HepG2 (cell line): Measurements from ENCODE around the gene UBL7. TPM values are rescaled to one million over a fixed set of nuclear protein-coding genes. Genes with fewer than 3 reads are reported as not detected.
A peak's percentile ranks its signal among the peaks of the same experiment; 100 is the strongest.

Experiments used
- ATF1 ChIP-seq: IDR thresholded peaks from 2 replicates; pipeline ENCODE4 v1.6.1; 2016; ENCODE audit warnings: mild to moderate bottlenecking, control low read depth
- ATF4 ChIP-seq, 2 experiments: fragments of 450-650 bp in 1 of 2; sonication (generic) in 1 of 2; formaldehyde crosslinking; IDR thresholded peaks; 2 replicates each; pipeline versions ENCODE4 v1.5.0 to v1.8.0; 2020 to 2022; ENCODE audit warnings: mild to moderate bottlenecking in 1 of 2, missing genetic modification reagents in 1 of 2
- ELF3 ChIP-seq: IDR thresholded peaks from 2 replicates; pipeline ENCODE4 v1.6.1; 2016; ENCODE audit warnings: missing genetic modification reagents, missing compliant biosample characterization
- FOXA3 ChIP-seq: IDR thresholded peaks from 2 replicates; pipeline ENCODE4 v1.6.1; 2016; ENCODE audit warnings: missing genetic modification reagents, missing compliant biosample characterization
- HNF4A ChIP-seq: sonication (generic); formaldehyde crosslinking; IDR thresholded peaks from 2 replicates; pipeline ENCODE4 v1.4.0; 2020; ENCODE audit warnings: missing genetic modification reagents
- KLF11 ChIP-seq: IDR thresholded peaks from 2 replicates; pipeline ENCODE4 v1.6.1; 2016; ENCODE audit warnings: missing compliant biosample characterization
- MIER3 ChIP-seq: IDR thresholded peaks from 2 replicates; pipeline ENCODE4 v1.6.1; 2016; ENCODE audit warnings: missing compliant biosample characterization, borderline replicate concordance
- MXD4 ChIP-seq: IDR thresholded peaks from 2 replicates; pipeline ENCODE4 v1.6.1; 2016; ENCODE audit warnings: mild to moderate bottlenecking, missing biosample characterization, missing genetic modification reagents
- PBX2 ChIP-seq: IDR thresholded peaks from 2 replicates; pipeline ENCODE4 v1.6.1; 2016; ENCODE audit warnings: control low read depth
- SALL1 ChIP-seq: sonication (generic); formaldehyde crosslinking; IDR thresholded peaks from 2 replicates; pipeline ENCODE4 v1.8.0; 2022; ENCODE audit warnings: mild to moderate bottlenecking, missing genetic modification reagents
- SNRNP70 ChIP-seq: fragments of 200-400 bp; formaldehyde crosslinking; IDR thresholded peaks from 2 replicates; pipeline ENCODE4 v1.6.1; 2017; ENCODE audit warnings: mild to moderate bottlenecking, low read depth, low read length, moderate library complexity
- TBP ChIP-seq: sonication (generic); formaldehyde crosslinking; IDR thresholded peaks from 2 replicates; pipeline ENCODE4 v1.5.0; 2020; ENCODE audit warnings: missing genetic modification reagents
- ZFP82 ChIP-seq: sonication (generic); formaldehyde crosslinking; IDR thresholded peaks from 2 replicates; pipeline ENCODE4 v1.5.1; 2020; ENCODE audit warnings: mild to moderate bottlenecking, missing genetic modification reagents, borderline replicate concordance
- ZKSCAN5 ChIP-seq: sonication (generic); formaldehyde crosslinking; IDR thresholded peaks from 2 replicates; pipeline ENCODE4 v1.5.1; 2020; ENCODE audit warnings: mild to moderate bottlenecking, missing genetic modification reagents
- ZNF225 ChIP-seq: sonication (generic); formaldehyde crosslinking; IDR thresholded peaks from 2 replicates; pipeline ENCODE4 v1.4.0; 2020; ENCODE audit warnings: mild to moderate bottlenecking, missing genetic modification reagents
- ZNF350 ChIP-seq: sonication (generic); formaldehyde crosslinking; IDR thresholded peaks from 2 replicates; pipeline ENCODE4 v1.4.0; 2020; ENCODE audit warnings: mild to moderate bottlenecking, low read depth, missing genetic modification reagents, borderline replicate concordance
- ZNF451 ChIP-seq: sonication (generic); formaldehyde crosslinking; IDR thresholded peaks from 2 replicates; pipeline ENCODE4 v1.5.0; 2020; ENCODE audit warnings: mild to moderate bottlenecking, missing genetic modification reagents
- ZNF460 ChIP-seq: sonication (generic); formaldehyde crosslinking; IDR thresholded peaks from 2 replicates; pipeline ENCODE4 v1.5.1; 2020; ENCODE audit warnings: missing genetic modification reagents, mild to moderate bottlenecking, borderline replicate concordance
- ZNF558 ChIP-seq: sonication (generic); formaldehyde crosslinking; IDR thresholded peaks from 2 replicates; pipeline ENCODE4 v1.9.0; 2022; ENCODE audit warnings: mild to moderate bottlenecking, missing genetic modification reagents, borderline replicate concordance
- ZNF652 ChIP-seq: IDR thresholded peaks from 2 replicates; pipeline ENCODE4 v1.6.1; 2016; ENCODE audit warnings: low read depth, borderline replicate concordance
- ZNF710 ChIP-seq: sonication (generic); formaldehyde crosslinking; IDR thresholded peaks from 2 replicates; pipeline ENCODE4 v1.5.0; 2020; ENCODE audit warnings: mild to moderate bottlenecking, missing genetic modification reagents, borderline replicate concordance
- ZNF841 ChIP-seq: sonication (generic); formaldehyde crosslinking; IDR thresholded peaks from 2 replicates; pipeline ENCODE4 v1.8.1; 2023; ENCODE audit warnings: missing genetic modification reagents, borderline replicate concordance
- polyA plus RNA-seq, 8 experiments: library from polyadenylated mRNA; depleted of rRNA in 3 of 8; stranded (reverse) in 7 of 8; unstranded in 1 of 8; fragments of >200 nt; fragmentation: Illumina TruSeq in 4 of 8; extraction: Trizol in 4 of 8; gene quantifications; 2 replicates each; pipeline versions ENCODE4 v1.2.1 to v1.2.3, GENCODE V29; 2011 to 2016; ENCODE audit warnings: low read depth in 4 of 8, missing spikeins in 1 of 8, mixed read lengths in 1 of 8; ENCODE audit not compliant: insufficient read depth in 1 of 8
- total RNA-seq, 5 experiments: library from RNA; depleted of rRNA; stranded (reverse); fragments of >200 nt; fragmentation: Illumina TruSeq; extraction: Trizol; gene quantifications; 2 replicates each; pipeline ENCODE4 v1.2.3, GENCODE V29; 2016; ENCODE audit warnings: low read depth in 1 of 5

Gene UBL7
- total and polyA plus RNA-seq, 2 of the 13 experiments (the other 11 are each of a cell fraction or from before 2014, with no cell fraction given): 55.0 to 63.5 TPM

GRCh38 chr15:74442604-74443003, 18.4 kb downstream of the UBL7 start (continued):
- TF ChIP-seq ATF4 (CRISPR knock-in tag; IDR thresholded peaks at IDR 0.05) (no peak), ZNF652 (CRISPR knock-in tag) (no peak), ZNF841 (CRISPR knock-in tag) (no peak), ZNF710 (CRISPR knock-in tag) (0 out of 2 replicates have a peak, but pooled peaks have one; percentile 21), ZNF558 (0 out of 2 replicates have a peak, but pooled peaks have one; percentile 68), ZNF460 (CRISPR knock-in tag) (no peak), ZNF350 (CRISPR knock-in tag) (0 out of 2 replicates have a peak, but pooled peaks have one; percentile 5), ZNF225 (CRISPR knock-in tag) (no peak), TBP (CRISPR knock-in tag) (no peak), ZNF451 (CRISPR knock-in tag) (no peak), ZFP82 (CRISPR knock-in tag) (no peak), SALL1 (CRISPR knock-in tag) (no peak), SNRNP70 (no peak), ELF3 (CRISPR knock-in tag) (no peak), MIER3 (no peak), ZKSCAN5 (CRISPR knock-in tag) (0 out of 2 replicates have a peak, but pooled peaks have one; percentile 15), PBX2 (no peak), MXD4 (CRISPR knock-in tag) (no peak), FOXA3 (peak; percentile 18; the same call in 1 of the 2 replicates), HNF4A (peak; percentile 78), ATF1 (no peak), KLF11 (CRISPR knock-in tag) (no peak)
